Heart right ventricle (tissue), 16 donors: ENCODE data around the gene SLC2A6. TPM values are rescaled to one million over a fixed set of nuclear protein-coding genes. Genes with fewer than 3 reads are reported as not detected.
A peak's percentile ranks its signal among the peaks of the same experiment; 100 is the strongest.

Source experiments
- ATAC-seq, 8 donors: fragments of 200-7000 bp; cut with Tn5 transposase; one replicate each; pipeline ENCODE4 v1.9.1; 2020; ENCODE audit warnings: mild to moderate bottlenecking in 8 of 8, moderate library complexity in 8 of 8, moderate number of reproducible peaks in 1 of 8
- DNase-seq, 2 donors: peaks; one replicate each; pipeline ENCODE4 v3.0.0-alpha.2; 2020
- H3K27ac ChIP-seq, 10 donors: fragments of 200-600 bp; sonication (generic) in 2 of 10; one replicate each; pipeline versions ENCODE4 v1.5.0 to v1.8.0; 2020 to 2022; ENCODE audit warnings: mild to moderate bottlenecking in 3 of 10
- H3K27me3 ChIP-seq, 7 donors: fragments of 200-600 bp; one replicate each; pipeline ENCODE4 v1.8.0; 2021 to 2022; ENCODE audit warnings: mild to moderate bottlenecking in 2 of 7
- H3K36me3 ChIP-seq, 9 donors: fragments of 200-600 bp; sonication (generic) in 1 of 9; one replicate each; pipeline versions ENCODE4 v1.5.0 to v1.8.0; 2020 to 2022; ENCODE audit warnings: mild to moderate bottlenecking in 2 of 9
- H3K4me1 ChIP-seq, 9 donors: fragments of 200-600 bp; sonication (generic) in 1 of 9; one replicate each; pipeline versions ENCODE4 v1.5.0 to v1.8.0; 2020 to 2022; ENCODE audit warnings: mild to moderate bottlenecking in 4 of 9
- H3K4me3 ChIP-seq, 10 donors: fragments of 200-600 bp; sonication (generic) in 2 of 10; one replicate each; pipeline versions ENCODE4 v1.5.0 to v1.8.0; 2020 to 2022; ENCODE audit warnings: mild to moderate bottlenecking in 7 of 10, moderate library complexity in 2 of 10
- H3K9me3 ChIP-seq, 11 donors: fragments of 200-600 bp in 10 of 11; sonication (generic) in 2 of 11; one replicate each; pipeline versions ENCODE4 v1.5.0 to v1.8.0; 2013 to 2022; ENCODE audit warnings: mild to moderate bottlenecking in 2 of 11, control low read depth in 1 of 11, moderate library complexity in 1 of 11
- CTCF ChIP-seq, 9 donors: fragments of 200-600 bp; sonication (generic) in 2 of 9; IDR thresholded peaks; one replicate each; pipeline versions ENCODE4 v1.5.0 to v1.8.0; 2021 to 2022; ENCODE audit warnings: antibody characterized with exemption in 9 of 9, mild to moderate bottlenecking in 5 of 9, moderate library complexity in 1 of 9
- WGBS, 2 donors: extraction: QIAGEN DNeasy Blood & Tissue Kit; methylation state at CpG; one replicate each; pipeline ENCODE4 v1.1.7; 2013; ENCODE audit warnings: inconsistent platforms in 1 of 2; 5-methylcytosine and 5-hydroxymethylcytosine counted together
- intact Hi-C, 10 donors: fragments of 100-400 bp; cut with DNase I; formaldehyde crosslinking; loops; one replicate each; pipeline versions ENCODE4 v1.11.1 to v1.14.2; 2022
- polyA plus RNA-seq, 2 donors: library from polyadenylated mRNA; stranded (reverse); fragments of 200-250 nt; gene quantifications; one replicate each; pipeline ENCODE4 v1.2.3, GENCODE V29; 2013
- total RNA-seq, 10 donors: library from RNA; stranded (reverse); fragmentation: NEBNext Ultra II Directional in 3 of 10; extraction: Animal tissue kit (Norgen Biotek cat#: 25700) in 3 of 10; gene quantifications; one replicate each; pipeline versions ENCODE4 v1.2.1 to v1.2.4, GENCODE V29; 2021 to 2023
- donor health status: Arrhythmogenic right ventricular cardiomyopathy.
- donor health status: ischemic (EF 13 %, LVEDD 7.1; RV severe dilation, severe dysfunction).
- donor health status: healthy with polysubstance abuse.
- donor health status: DM: no; HTN: yes; CAD: no.
- donor health status: DM: no; HTN: no; CAD: no.
- donor health status: ischemic (EF 25% LVEDD 6.9; RV normal size, moderate dysfunction).
- donor health status: ischemic (EF 25% LVEDD 5.7; RV mildly dilated, moderate dysfunction).
- donor health status: healthy.
- donor health status: DM: yes; HTN: yes; CAD: no.
- donor health status: Ischemic cardiomyopathy.
- donor health status: ischemic (EF 35%, LVEDD 5.7; RV mildly dilated, moderate dysfunction).
- donor health status: nonischemic (EF 11% LVEDD 7.7; RV severe dilation, severe dysfunction).
- donor health status: DM: yes; HTN: yes; CAD: no.
- donor health status: PGD.
- donor health status: ischemic (EF 29% LVEDD 5.4; RV normal size, mild dysfunction).
- donor health status: nonischemic (EF 23%, LVEDD 6.1; RV moderate dilation, normal function).

The SLC2A6 gene
- total and polyA plus RNA-seq, 12 donors, result 1.3 to 7.0 (median 2.5) TPM

- H3K4me1 ChIP-seq, result peaks cover 0 to 5% (median 3%) of the 10 kb centered on the region in 9 donors
- no peak for TF ChIP-seq CTCF (IDR thresholded peaks at IDR 0.05)
- H3K27ac ChIP-seq, result no peak overlapping the region
- H3K36me3 ChIP-seq, result no peaks in the 10 kb centered on the region
- intact Hi-C loops, result no loop called here
- H3K4me3 ChIP-seq, result no peak overlapping the region
- ATAC-seq (peak in 1 of 8 donors; percentile 18), DNase-seq (no peak)
- H3K27me3 ChIP-seq, result peaks cover 5 to 47% (median 35%) of the 10 kb centered on the region in 7 donors
- 95 to 96% methylated on average over 12 of the region's 12 CpGs for WGBS, 2 donors
- H3K9me3 ChIP-seq, result no peaks in the 10 kb centered on the region
Observed at GRCh38 chr9:133424187-133424586, 54.7 kb downstream of the SLC2A6 start.

- intact Hi-C loops, result no loop called here
- Histone ChIP-seq H3K4me1 (peaks cover 0 to 9% (median 3%) of the 10 kb centered on the region in 9 donors), H3K27me3 (peaks cover 5 to 42% (median 28%) of the 10 kb centered on the region in 7 donors), H3K4me3 (no peak overlapping the region), H3K27ac (no peak overlapping the region), H3K36me3 (no peaks in the 10 kb centered on the region), H3K9me3 (no peaks in the 10 kb centered on the region)
- ATAC-seq, result peak in 1 of 8 donors; percentile 43
- 43 to 45% methylated on average over 3 of the region's 3 CpGs for WGBS, 2 donors
- no peak for TF ChIP-seq CTCF (IDR thresholded peaks at IDR 0.05)
- DNase-seq, result no peak
Observed at GRCh38 chr9:133423216-133423615, 55.7 kb downstream of the SLC2A6 start.

GRCh38 chr9:133421615-133422542 is 57.0 kb downstream of the SLC2A6 start, which contains the start of gene ADAMTS13:
Gene ADAMTS13 (plus strand): TSS chr9:133422367. CDS start chr9:133422444, 77 bp downstream.
- H3K27ac ChIP-seq, result no peak within 1 kb of the TSS

More at GRCh38 chr9:133421615-133422542, 57.0 kb downstream of the SLC2A6 start, which contains the start of gene ADAMTS13:
- no peak for DNase-seq
- WGBS, 2 donors, result 56 to 59% methylated on average over 23 of the region's 23 CpGs
- intact Hi-C loops, result no loop called here
- no peaks in the 10 kb centered on the region for H3K36me3 ChIP-seq
- no peak within 1 kb of the TSS for H3K4me3 ChIP-seq
- H3K4me1 ChIP-seq, result peaks cover 3 to 17% (median 8%) of the 10 kb centered on the region in 9 donors
- no peaks in the 10 kb centered on the region for H3K9me3 ChIP-seq
- TF ChIP-seq CTCF (IDR thresholded peaks at IDR 0.05), result no peak
- peaks cover 5 to 28% (median 15%) of the 10 kb centered on the region in 7 donors for H3K27me3 ChIP-seq
- no peak for ATAC-seq

Other genes with a start within 250 kb of the SLC2A6 start
- 1 to 10 TPM in 7 of 10 donors, under 1 TPM in 3; 0.25 to 2.7 (median 1.6) TPM for gene ABO, start 203.9 kb downstream of the SLC2A6 start, total RNA-seq
- gene ABO, start 203.9 kb downstream of the SLC2A6 start, polyA plus RNA-seq, result 1 to 10 TPM in 1 of 2 donors, under 1 TPM in 1; 0.55 to 2.9 TPM
- 10 to 100 TPM in 7 of 10 donors, 1 to 10 TPM in 3; 9.1 to 14.2 (median 11.3) TPM for gene SURF6, start 142.9 kb downstream of the SLC2A6 start, total RNA-seq
- gene SURF6, start 142.9 kb downstream of the SLC2A6 start, polyA plus RNA-seq, result 10 to 100 TPM; 13.3 to 14.8 TPM
- 10 to 100 TPM; 11.9 to 21.1 (median 17.4) TPM for gene MED22, start 131.0 kb downstream of the SLC2A6 start, total RNA-seq
- 10 to 100 TPM; 10.2 to 23.6 TPM for gene MED22, start 131.0 kb downstream of the SLC2A6 start, polyA plus RNA-seq
- 1,000 to 10,000 TPM in 3 of 10 donors, 100 to 1,000 TPM in 7; 859 to 1,268 (median 927) TPM for gene RPL7A, start 130.9 kb downstream of the SLC2A6 start, total RNA-seq
- gene RPL7A, start 130.9 kb downstream of the SLC2A6 start, polyA plus RNA-seq, result 1,000 to 10,000 TPM in 1 of 2 donors, 100 to 1,000 TPM in 1; 903 to 3,182 TPM
- 10 to 100 TPM; 41.7 to 75.0 (median 58.2) TPM for gene SURF1, start 122.6 kb downstream of the SLC2A6 start, total RNA-seq
- gene SURF1, start 122.6 kb downstream of the SLC2A6 start, polyA plus RNA-seq, result 10 to 100 TPM; 83.9 to 85.4 TPM
- 10 to 100 TPM in 9 of 10 donors, 1 to 10 TPM in 1; 9.7 to 16.0 (median 14.1) TPM for gene SURF2, start 122.5 kb downstream of the SLC2A6 start, total RNA-seq
- gene SURF2, start 122.5 kb downstream of the SLC2A6 start, polyA plus RNA-seq, result 10 to 100 TPM; 31.5 to 44.8 TPM
- 100 to 1,000 TPM in 1 of 10 donors, 10 to 100 TPM in 9; 56.1 to 104 (median 64.2) TPM for gene SURF4, start 103.0 kb downstream of the SLC2A6 start, total RNA-seq
- 100 to 1,000 TPM in 1 of 2 donors, 10 to 100 TPM in 1; 21.5 to 113 TPM for gene SURF4, start 103.0 kb downstream of the SLC2A6 start, polyA plus RNA-seq
- 1 to 10 TPM in 3 of 10 donors, under 1 TPM in 5, not detected in 2; 0.20 to 1.7 (median 0.68) TPM for gene STKLD1, start 102.7 kb downstream of the SLC2A6 start, total RNA-seq
- gene STKLD1, start 102.7 kb downstream of the SLC2A6 start, polyA plus RNA-seq, result 1 to 10 TPM in 1 of 2 donors, under 1 TPM in 1; 0.17 to 1.5 TPM
- gene REXO4, start 61.1 kb downstream of the SLC2A6 start, total RNA-seq, result 10 to 100 TPM in 8 of 10 donors, 1 to 10 TPM in 2; 9.3 to 20.8 (median 10.9) TPM
- 10 to 100 TPM; 11.8 to 19.1 TPM for gene REXO4, start 61.1 kb downstream of the SLC2A6 start, polyA plus RNA-seq
- 1 to 10 TPM; 2.2 to 4.8 (median 3.5) TPM for gene ADAMTS13, start 56.7 kb downstream of the SLC2A6 start, total RNA-seq
- gene ADAMTS13, start 56.7 kb downstream of the SLC2A6 start, polyA plus RNA-seq, result 10 to 100 TPM in 1 of 2 donors, 1 to 10 TPM in 1; 1.5 to 17.8 TPM
- 10 to 100 TPM in 9 of 10 donors, 1 to 10 TPM in 1; 8.8 to 12.6 (median 10.8) TPM for gene CACFD1, start 19.1 kb downstream of the SLC2A6 start, total RNA-seq
- gene CACFD1, start 19.1 kb downstream of the SLC2A6 start, polyA plus RNA-seq, result 10 to 100 TPM; 10.0 to 17.3 TPM
- not detected for gene MYMK, start 45.9 kb upstream of the SLC2A6 start, total RNA-seq
- gene MYMK, start 45.9 kb upstream of the SLC2A6 start, polyA plus RNA-seq, result not detected
- 1 to 10 TPM; 2.0 to 9.1 (median 4.3) TPM for gene ADAMTSL2, start 55.6 kb upstream of the SLC2A6 start, total RNA-seq
- gene ADAMTSL2, start 55.6 kb upstream of the SLC2A6 start, polyA plus RNA-seq, result 1 to 10 TPM; 4.9 to 7.5 TPM
- not detected for gene FAM163B, start 130.3 kb upstream of the SLC2A6 start, total RNA-seq
- under 1 TPM in 1 of 2 donors, not detected in 1; 0.19 TPM for gene FAM163B, start 130.3 kb upstream of the SLC2A6 start, polyA plus RNA-seq
- under 1 TPM in 1 of 10 donors, not detected in 9; 0.09 TPM for gene DBH, start 157.3 kb upstream of the SLC2A6 start, total RNA-seq
- gene DBH, start 157.3 kb upstream of the SLC2A6 start, polyA plus RNA-seq, result under 1 TPM in 1 of 2 donors, not detected in 1; 0.01 TPM